Stimulated activated naive B cell treated with anti-CD40 and anti-IgM and Interleukin-4, amounts not matched to agents 10 μg/mL and 1 μg/mL and 100 μg/mL, for 72 hours (primary cell): ENCODE results near the gene KRT80.
"Not testable (repeated sequence)": the region's sequence is repeated elsewhere in the genome, so short reads cannot be mapped to it uniquely, and the experiment has no call there.

Experiments
- ATAC-seq, 2 donors: fragments of 150-1000 bp; cut with Tn5 transposase; replicated peaks; 2 replicates each; pipeline ENCODE4 v1.10.0; 2021; ENCODE audit warnings: moderate library complexity in 1 of 2
- DNase-seq: peaks from one replicate; pipeline ENCODE4 v3.0.0; 2021
- H3K27ac Mint-ChIP-seq: one replicate; pipeline ENCODE4 v1.8.0; 2022; ENCODE audit warnings: mild to moderate bottlenecking, mixed read lengths
- H3K27me3 Mint-ChIP-seq, 2 donors: one replicate each; pipeline ENCODE4 v1.8.0; 2022; ENCODE audit warnings: mixed read lengths in 2 of 2
- H3K36me3 Mint-ChIP-seq, 2 donors: one replicate each; pipeline ENCODE4 v1.8.0; 2022; ENCODE audit warnings: mixed read lengths in 2 of 2, mild to moderate bottlenecking in 1 of 2
- H3K4me1 Mint-ChIP-seq, 2 donors: one replicate each; pipeline ENCODE4 v1.8.0; 2022; ENCODE audit warnings: mixed read lengths in 2 of 2, mild to moderate bottlenecking in 1 of 2
- H3K4me3 Mint-ChIP-seq, 2 donors: one replicate each; pipeline ENCODE4 v1.8.0; 2022; ENCODE audit warnings: mild to moderate bottlenecking in 2 of 2, mixed read lengths in 2 of 2, moderate library complexity in 1 of 2
- H3K9me3 Mint-ChIP-seq, 2 donors: one replicate each; pipeline ENCODE4 v1.8.0; 2022; ENCODE audit warnings: mixed read lengths in 2 of 2, mild to moderate bottlenecking in 1 of 2

Gene KRT80

GRCh38 chr12:52191841-52192791 is at the start of gene KRT80:
TSS of gene KRT80 (minus strand) at chr12:52192014. CDS start at chr12:52191902, 112 bp downstream.
- ATAC-seq, result peak in 1 of 2 donors; percentile 36
- no peak for DNase-seq
- H3K4me1 Mint-ChIP-seq, result no peaks in the 10 kb centered on the region
- peaks cover 20 to 23% of the 10 kb centered on the region in 2 donors for H3K27me3 Mint-ChIP-seq
- H3K36me3 Mint-ChIP-seq, result no peaks in the 10 kb centered on the region
- H3K9me3 Mint-ChIP-seq, result no peaks in the 10 kb centered on the region
- no peak within 1 kb of the TSS for H3K27ac Mint-ChIP-seq
- H3K4me3 Mint-ChIP-seq, result no peak within 1 kb of the TSS

- H3K36me3 Mint-ChIP-seq, result no peaks in the 10 kb centered on the region
- peaks cover 18 to 21% of the 10 kb centered on the region in 2 donors for H3K4me1 Mint-ChIP-seq
- H3K27me3 Mint-ChIP-seq, result peaks cover 20 to 21% of the 10 kb centered on the region in 2 donors
- no peaks in the 10 kb centered on the region for H3K9me3 Mint-ChIP-seq
- no peak overlapping the region for H3K27ac Mint-ChIP-seq
- DNase-seq (no peak), ATAC-seq (no peak)
- no peak overlapping the region for H3K4me3 Mint-ChIP-seq
Observed at GRCh38 chr12:52241205-52241842, 49.5 kb upstream of the KRT80 start.

- H3K9me3 Mint-ChIP-seq, DNase-seq, H3K4me3 Mint-ChIP-seq, H3K27ac Mint-ChIP-seq, H3K36me3 Mint-ChIP-seq, ATAC-seq: not testable (repeated sequence)
- Mint-ChIP-seq H3K27me3 (peaks cover 19 to 27% of the 10 kb centered on the region in 2 donors), H3K4me1 (peaks cover 15 to 20% of the 10 kb centered on the region in 2 donors)
Observed at GRCh38 chr12:52240247-52240646, 48.4 kb upstream of the KRT80 start.

GRCh38 chr12:52239767-52240166 is 48.0 kb upstream of the KRT80 start:
- ATAC-seq, result no peak
- Mint-ChIP-seq H3K27me3 (peaks cover 20 to 29% of the 10 kb centered on the region in 2 donors), H3K27ac (no peak overlapping the region), H3K4me1 (peaks cover 15% of the 10 kb centered on the region in 2 donors), H3K4me3 (no peak overlapping the region), H3K36me3 (no peaks in the 10 kb centered on the region), H3K9me3 (no peaks in the 10 kb centered on the region)
- DNase-seq, result no peak

GRCh38 chr12:52238916-52239646 is 47.3 kb upstream of the KRT80 start:
- H3K27ac Mint-ChIP-seq, result no peak overlapping the region
- ATAC-seq (no peak), DNase-seq (no peak)
- no peaks in the 10 kb centered on the region for H3K9me3 Mint-ChIP-seq
- no peaks in the 10 kb centered on the region for H3K36me3 Mint-ChIP-seq
- H3K4me1 Mint-ChIP-seq, result peaks cover 9% of the 10 kb centered on the region in 2 donors
- H3K4me3 Mint-ChIP-seq, result no peak overlapping the region
- peaks cover 26 to 35% of the 10 kb centered on the region in 2 donors for H3K27me3 Mint-ChIP-seq

- no peaks in the 10 kb centered on the region for H3K36me3 Mint-ChIP-seq
- ATAC-seq (no peak), DNase-seq (no peak)
- peaks cover 26 to 38% of the 10 kb centered on the region in 2 donors for H3K27me3 Mint-ChIP-seq
- no peak overlapping the region for H3K4me3 Mint-ChIP-seq
- H3K27ac Mint-ChIP-seq, result no peak overlapping the region
- peaks cover 1% of the 10 kb centered on the region in 2 donors for H3K4me1 Mint-ChIP-seq
- no peaks in the 10 kb centered on the region for H3K9me3 Mint-ChIP-seq
Observed at GRCh38 chr12:52238207-52238840, 46.5 kb upstream of the KRT80 start.

- no peaks in the 10 kb centered on the region for H3K9me3 Mint-ChIP-seq
- no peak overlapping the region for H3K27ac Mint-ChIP-seq
- H3K4me3 Mint-ChIP-seq, result no peak overlapping the region
- H3K4me1 Mint-ChIP-seq, result no peaks in the 10 kb centered on the region
- peaks cover 31 to 44% of the 10 kb centered on the region in 2 donors for H3K27me3 Mint-ChIP-seq
- H3K36me3 Mint-ChIP-seq, result no peaks in the 10 kb centered on the region
- ATAC-seq (no peak), DNase-seq (no peak)
Observed at GRCh38 chr12:52236386-52237050, 44.7 kb upstream of the KRT80 start.

- H3K9me3 Mint-ChIP-seq, result no peaks in the 10 kb centered on the region
- H3K27ac Mint-ChIP-seq, result no peak overlapping the region
- no peaks in the 10 kb centered on the region for H3K36me3 Mint-ChIP-seq
- no peak overlapping the region for H3K4me3 Mint-ChIP-seq
- no peak for DNase-seq
- H3K27me3 Mint-ChIP-seq, result peaks cover 36 to 49% of the 10 kb centered on the region in 2 donors
- no peaks in the 10 kb centered on the region for H3K4me1 Mint-ChIP-seq
- ATAC-seq, result no peak
Observed at GRCh38 chr12:52235822-52236361, 44.1 kb upstream of the KRT80 start.

- Mint-ChIP-seq H3K27ac (no peak overlapping the region), H3K4me1 (no peaks in the 10 kb centered on the region), H3K9me3 (no peaks in the 10 kb centered on the region), H3K36me3 (no peaks in the 10 kb centered on the region), H3K4me3 (no peak overlapping the region), H3K27me3 (peaks cover 41 to 55% of the 10 kb centered on the region in 2 donors)
- ATAC-seq, result no peak
- no peak for DNase-seq
Observed at GRCh38 chr12:52235001-52235764, 43.4 kb upstream of the KRT80 start.

GRCh38 chr12:52234223-52234810 is 42.5 kb upstream of the KRT80 start:
- H3K27ac Mint-ChIP-seq, result no peak overlapping the region
- no peaks in the 10 kb centered on the region for H3K9me3 Mint-ChIP-seq
- H3K4me1 Mint-ChIP-seq, result no peaks in the 10 kb centered on the region
- DNase-seq (no peak), ATAC-seq (no peak)
- H3K36me3 Mint-ChIP-seq, result no peaks in the 10 kb centered on the region
- peaks cover 48 to 58% of the 10 kb centered on the region in 2 donors for H3K27me3 Mint-ChIP-seq
- H3K4me3 Mint-ChIP-seq, result no peak overlapping the region

GRCh38 chr12:52233462-52234207 is 41.8 kb upstream of the KRT80 start:
- Mint-ChIP-seq H3K4me1 (no peaks in the 10 kb centered on the region), H3K4me3 (no peak overlapping the region), H3K36me3 (no peaks in the 10 kb centered on the region), H3K9me3 (no peaks in the 10 kb centered on the region), H3K27ac (no peak overlapping the region), H3K27me3 (peaks cover 53 to 56% of the 10 kb centered on the region in 2 donors)
- ATAC-seq (no peak), DNase-seq (no peak)
